Bronchus fibroblast of lung (primary cell): ENCODE measurements around the gene ALG12. TPM values are rescaled to one million over a fixed set of nuclear protein-coding genes. Genes with fewer than 3 reads are reported as not detected.

Experiments
- total RNA-seq: library from RNA; depleted of rRNA; stranded (reverse); fragments of >200 nt; gene quantifications from 2 replicates; pipeline ENCODE4 v1.2.3, GENCODE V29; 2015

ALG12 gene
- 14.3 and 18.8 TPM in 2 replicates for total RNA-seq

DNA sequence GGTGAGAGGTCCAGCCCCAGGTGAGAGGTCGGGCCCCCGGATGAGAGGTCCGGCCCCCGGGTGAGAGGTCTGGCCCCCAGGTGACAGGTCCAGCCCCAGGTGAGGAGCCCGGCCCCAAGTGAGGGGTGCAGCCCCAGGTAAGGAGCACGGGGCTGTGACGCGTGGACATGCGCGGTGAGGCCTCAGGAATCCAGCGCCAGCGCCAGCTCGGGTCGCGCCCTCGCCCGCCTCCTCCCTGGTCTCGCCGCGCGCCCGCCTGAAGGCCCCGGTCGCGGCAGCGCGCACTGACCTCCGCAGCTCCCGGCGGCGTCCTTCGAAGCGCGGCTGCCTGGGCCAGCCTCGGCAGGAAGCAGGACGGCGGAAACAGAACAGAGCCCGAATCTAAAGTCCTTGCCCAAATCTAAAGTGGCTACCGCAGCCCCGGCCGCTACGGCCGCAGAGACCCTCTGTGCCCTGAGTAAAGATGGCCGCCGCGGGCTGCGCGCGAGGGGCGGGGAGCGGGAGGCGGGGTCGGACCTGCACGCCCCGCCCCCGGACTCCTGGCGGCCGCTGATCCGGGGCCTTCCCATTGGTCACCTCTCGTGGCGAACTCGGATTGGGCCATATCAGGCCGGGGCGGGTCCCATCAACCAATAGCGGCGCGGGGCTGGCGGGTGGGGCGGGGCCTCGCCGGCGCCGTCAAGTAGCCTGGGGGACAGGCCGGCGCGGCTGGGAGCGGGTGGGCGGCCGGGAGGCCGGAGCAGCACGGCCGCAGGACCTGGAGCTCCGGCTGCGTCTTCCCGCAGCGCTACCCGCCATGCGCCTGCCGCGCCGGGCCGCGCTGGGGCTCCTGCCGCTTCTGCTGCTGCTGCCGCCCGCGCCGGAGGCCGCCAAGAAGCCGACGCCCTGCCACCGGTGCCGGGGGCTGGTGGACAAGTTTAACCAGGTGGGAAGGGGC is at the start of gene ALG12, which contains the start of gene CRELD2:
ALG12 (minus strand) TSS at position 465 of the 937 bp plus-strand sequence. CDS start 4,673 bp downstream, outside the sequence.
CRELD2 (plus strand) TSS at position 661 of the 937 bp plus-strand sequence; CDS start at position 797, 136 bp downstream.

GRCh38 chr22:49960159-49961004 is 42.1 kb upstream of the ALG12 start, which contains the start of gene PIM3:
Gene PIM3 (plus strand): TSS chr22:49960772. CDS start chr22:49960948, 176 bp downstream.

DNA sequence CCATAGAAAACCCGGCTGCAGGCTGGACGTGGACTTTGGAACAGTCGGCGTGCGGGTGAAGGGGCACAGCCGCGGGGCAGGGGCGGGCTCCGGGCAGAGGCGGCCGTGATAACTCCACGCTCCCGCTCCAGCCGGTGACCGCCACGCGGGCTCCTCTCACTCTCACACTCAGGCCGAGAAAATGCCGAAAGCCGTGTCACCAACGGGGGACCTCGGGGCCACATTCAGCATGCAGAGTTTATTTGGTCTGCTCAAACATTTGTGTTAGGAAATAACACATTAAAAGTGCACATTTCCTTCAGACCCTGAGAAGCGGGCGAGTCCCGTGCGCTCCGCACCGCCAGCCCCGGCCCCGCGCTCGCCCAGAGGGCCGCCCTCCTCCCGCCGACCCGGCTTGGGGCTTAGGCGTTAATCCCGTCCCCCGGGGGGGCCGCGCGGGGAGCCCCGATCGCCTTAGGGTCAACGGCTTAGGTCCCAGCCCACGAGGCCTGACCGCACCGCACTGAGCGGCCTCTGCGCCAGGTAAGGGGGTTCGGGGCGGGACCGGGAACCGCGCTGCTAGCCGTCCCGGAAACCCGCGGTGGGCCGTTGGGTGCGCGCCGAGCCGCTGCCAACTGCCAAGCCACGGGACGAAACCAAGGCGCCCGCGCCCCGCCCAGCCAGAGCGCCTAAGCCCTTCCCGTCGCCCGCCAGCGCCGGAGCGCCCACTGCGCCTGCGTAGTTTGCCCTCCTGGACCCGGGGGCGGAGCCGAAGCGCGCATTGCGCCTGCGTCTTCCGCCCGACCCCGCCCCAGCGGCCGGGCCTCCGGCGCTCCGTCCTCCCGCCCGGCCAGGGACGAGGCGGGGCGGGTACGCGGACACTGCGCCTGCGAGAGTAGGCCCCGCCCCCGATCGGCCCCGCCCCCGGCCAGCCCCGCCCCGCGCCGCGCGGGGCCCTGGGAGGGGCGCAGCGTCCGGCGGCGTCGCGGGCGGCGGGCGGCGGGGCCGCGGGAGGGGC is 65.0 kb downstream of the ALG12 start, which contains the start of gene ZBED4:
ZBED4 (plus strand) TSS at position 947 of the 997 bp plus-strand sequence. CDS start 29,819 bp downstream, outside the sequence.

Other genes with a start within 250 kb of the ALG12 start
- 18.7 and 21.9 TPM in 2 replicates for gene BRD1, start 90.6 kb downstream of the ALG12 start, total RNA-seq
- gene ZBED4, start 64.6 kb downstream of the ALG12 start, total RNA-seq, result 11.3 and 11.4 TPM in 2 replicates
- 44.4 and 44.7 TPM in 2 replicates for gene CRELD2, start 196 bp upstream of the ALG12 start, total RNA-seq
- gene PIM3, start 42.3 kb upstream of the ALG12 start, total RNA-seq, result 38.2 and 39.8 TPM in 2 replicates
- not detected in 2 replicates for gene IL17REL, start 94.3 kb upstream of the ALG12 start, total RNA-seq
- gene TTLL8, start 139.9 kb upstream of the ALG12 start, total RNA-seq, result not detected in 2 replicates
- not detected in 2 replicates for gene MLC1, start 167.0 kb upstream of the ALG12 start, total RNA-seq
- gene MOV10L1, start 171.6 kb upstream of the ALG12 start, total RNA-seq, result 0.67 and 1.6 TPM in 2 replicates